Mucosa of descending colon (tissue), 3 donors: ENCODE results near the gene TGFBR3. TPM values are rescaled to one million over a fixed set of nuclear protein-coding genes. Genes with fewer than 3 reads are reported as not detected.
"Not testable (repeated sequence)": the region's sequence is repeated elsewhere in the genome, so short reads cannot be mapped to it uniquely, and the experiment has no call there.

ENCODE experiments used
- ATAC-seq: fragments of 200-7000 bp; cut with Tn5 transposase; one replicate; pipeline ENCODE4 v1.9.1; 2020; ENCODE audit warnings: mild to moderate bottlenecking, moderate library complexity
- DNase-seq, 3 donors: peaks; one replicate each; pipeline ENCODE4 v3.0.0-alpha.2; 2020
- H3K36me3 ChIP-seq: fragments of 200-600 bp; one replicate; pipeline ENCODE4 v1.8.0; 2021; ENCODE audit warnings: low read depth, mild to moderate bottlenecking
- H3K4me1 ChIP-seq: fragments of 200-600 bp; one replicate; pipeline ENCODE4 v1.8.0; 2021; ENCODE audit warnings: low read depth, mild to moderate bottlenecking
- H3K4me3 ChIP-seq: fragments of 200-600 bp; one replicate; pipeline ENCODE4 v1.8.0; 2021; ENCODE audit warnings: mild to moderate bottlenecking
- H3K9me3 ChIP-seq: fragments of 200-600 bp; one replicate; pipeline ENCODE4 v1.8.0; 2021; ENCODE audit warnings: mild to moderate bottlenecking
- CTCF ChIP-seq: fragments of 200-600 bp; IDR thresholded peaks from one replicate; pipeline ENCODE4 v1.8.0; 2022; ENCODE audit warnings: antibody characterized with exemption, mild to moderate bottlenecking
- intact Hi-C, 2 donors: fragments of 100-400 bp; cut with DNase I in 1 of 2; cut with micrococcal nuclease in 1 of 2; formaldehyde crosslinking; loops; one replicate each; pipeline versions ENCODE4 v1.11.0 to v1.11.1; 2022; cut with DNase I, micrococcal nuclease
- total RNA-seq, 3 donors: library from RNA; stranded (reverse); fragmentation: NEBNext Ultra II Directional in 2 of 3; extraction: Animal tissue kit (Norgen Biotek cat#: 25700) in 2 of 3; gene quantifications; one replicate each; pipeline versions ENCODE4 v1.2.1 to v1.2.4, GENCODE V29; 2021 to 2023
- donor health status: DM: no; HTN: no; CAD: no; lungs with moderate emphysema.
- donor health status: DM: no; HTN: no; CAD: no.
- donor health status: DM: no; HTN: yes; CAD: no.

The TGFBR3 gene
- total RNA-seq, 3 donors from 2014 or later, result 11.6 to 89.7 (median 21.1) TPM

- no peak for ATAC-seq
- intact Hi-C loops, result no loop called here
These were observed 212.3 kb downstream of the TGFBR3 start for GRCh38 chr1:91673613-91674012.

GRCh38 chr1:91672601-91673161 is 213.3 kb downstream of the TGFBR3 start:
- no peaks in the 10 kb centered on the region for H3K9me3 ChIP-seq
- ATAC-seq (no peak), DNase-seq (no peak)
- no peaks in the 10 kb centered on the region for H3K4me1 ChIP-seq
- intact Hi-C loops, result no loop called here
- H3K4me3 ChIP-seq, result no peak overlapping the region
- no peaks in the 10 kb centered on the region for H3K36me3 ChIP-seq
- TF ChIP-seq CTCF, result no peak

More at GRCh38 chr1:91673613-91674012, 212.3 kb downstream of the TGFBR3 start:
- Histone ChIP-seq H3K9me3 (no peaks in the 10 kb centered on the region), H3K4me1 (no peaks in the 10 kb centered on the region), H3K4me3 (no peak overlapping the region), H3K36me3 (no peaks in the 10 kb centered on the region)
- TF ChIP-seq CTCF, result no peak
- DNase-seq, result no peak

GRCh38 chr1:91670781-91671180 is 215.2 kb downstream of the TGFBR3 start:
- no peaks in the 10 kb centered on the region for H3K9me3 ChIP-seq
- intact Hi-C loops, result no loop called here

GRCh38 chr1:91669584-91670350 is 216.2 kb downstream of the TGFBR3 start:
- H3K4me1 ChIP-seq, result no peaks in the 10 kb centered on the region
- ATAC-seq (no peak), DNase-seq (no peak)
- intact Hi-C loops, result no loop called here
- no peak overlapping the region for H3K4me3 ChIP-seq
- H3K36me3 ChIP-seq, result no peaks in the 10 kb centered on the region
- no peaks in the 10 kb centered on the region for H3K9me3 ChIP-seq
- TF ChIP-seq CTCF, result no peak

More at GRCh38 chr1:91670781-91671180, 215.2 kb downstream of the TGFBR3 start:
- no peaks in the 10 kb centered on the region for H3K4me1 ChIP-seq
- TF ChIP-seq CTCF, result no peak
- no peak for ATAC-seq
- DNase-seq, result no peak
- H3K36me3 ChIP-seq, result no peaks in the 10 kb centered on the region
- no peak overlapping the region for H3K4me3 ChIP-seq

- ATAC-seq, result not testable (repeated sequence)
These were observed 219.3 kb downstream of the TGFBR3 start for GRCh38 chr1:91666651-91667050.

GRCh38 chr1:91661121-91661520 is 224.8 kb downstream of the TGFBR3 start:
- no peak for DNase-seq
- no peak for TF ChIP-seq CTCF
- intact Hi-C loops, result no loop called here
- no peak for ATAC-seq
- H3K36me3 ChIP-seq, result no peaks in the 10 kb centered on the region
- H3K4me3 ChIP-seq, result no peak overlapping the region
- H3K4me1 ChIP-seq, result no peaks in the 10 kb centered on the region
- peaks cover 3% of the 10 kb centered on the region for H3K9me3 ChIP-seq

More at GRCh38 chr1:91666651-91667050, 219.3 kb downstream of the TGFBR3 start:
- H3K4me1 ChIP-seq, H3K36me3 ChIP-seq, H3K9me3 ChIP-seq, H3K4me3 ChIP-seq, DNase-seq, intact Hi-C loops: not testable (repeated sequence)
